RPMI8226 (cell line): ENCODE measurements around the gene MTSS2.
A peak's percentile ranks its signal among the peaks of the same experiment; 100 is the strongest.

Source experiments
- DNase-seq: peaks from one replicate; pipeline ENCODE4 v3.0.0-alpha.2; 2015

Gene MTSS2

GRCh38 chr16:70697594-70698170 is 11.8 kb upstream of the MTSS2 start:
- DNase-seq, result no peak

GRCh38 chr16:70696952-70697593 is 11.2 kb upstream of the MTSS2 start:
- no peak for DNase-seq

GRCh38 chr16:70696355-70696754 is 10.5 kb upstream of the MTSS2 start:
- DNase-seq, result no peak

GRCh38 chr16:70695331-70696070 is 9.6 kb upstream of the MTSS2 start:
- peak; percentile 36 for DNase-seq

- no peak for DNase-seq
Observed at GRCh38 chr16:70694868-70695218, 9.0 kb upstream of the MTSS2 start.

GRCh38 chr16:70694088-70694867 is 8.4 kb upstream of the MTSS2 start:
- DNase-seq, result no peak

GRCh38 chr16:70692873-70693671 is 7.2 kb upstream of the MTSS2 start:
- DNase-seq, result no peak

GRCh38 chr16:70692130-70692872 is 6.4 kb upstream of the MTSS2 start:
- no peak for DNase-seq

- DNase-seq, result no peak
Observed at GRCh38 chr16:70691223-70692129, 5.6 kb upstream of the MTSS2 start.

- no peak for DNase-seq
Observed at GRCh38 chr16:70689970-70690891, 4.4 kb upstream of the MTSS2 start.

GRCh38 chr16:70689035-70689969 is 3.4 kb upstream of the MTSS2 start:
- DNase-seq, result no peak

GRCh38 chr16:70688246-70688742 is 2.4 kb upstream of the MTSS2 start:
- no peak for DNase-seq

- DNase-seq, result no peak
Observed at GRCh38 chr16:70687671-70688245, 1.9 kb upstream of the MTSS2 start.

GRCh38 chr16:70687102-70687511 is 1.3 kb upstream of the MTSS2 start:
- DNase-seq, result no peak

- no peak for DNase-seq
Observed at GRCh38 chr16:70686376-70687101, 686 bp upstream of the MTSS2 start.

- peak; percentile 35 for DNase-seq
Observed at GRCh38 chr16:70685061-70685937, 554 bp downstream of the MTSS2 start.
